Pulmonary artery endothelial cell (primary cell): Measurements from ENCODE around the gene EIF2B4. TPM values are rescaled to one million over a fixed set of nuclear protein-coding genes. Genes with fewer than 3 reads are reported as not detected.
"Not testable (repeated sequence)": the region's sequence is repeated elsewhere in the genome, so short reads cannot be mapped to it uniquely, and the experiment has no call there.

Experiments used
- DNase-seq: peaks from one replicate; pipeline ENCODE4 v3.0.0-alpha.2; 2011; ENCODE audit warnings: low read depth, low spot score
- total RNA-seq: library from RNA; depleted of rRNA; stranded (reverse); fragments of >200 nt; gene quantifications from 2 replicates; pipeline ENCODE4 v1.2.3, GENCODE V29; 2014

The EIF2B4 gene
- total RNA-seq, 1 donor from 2014 or later, result 36.6 TPM

DNA sequence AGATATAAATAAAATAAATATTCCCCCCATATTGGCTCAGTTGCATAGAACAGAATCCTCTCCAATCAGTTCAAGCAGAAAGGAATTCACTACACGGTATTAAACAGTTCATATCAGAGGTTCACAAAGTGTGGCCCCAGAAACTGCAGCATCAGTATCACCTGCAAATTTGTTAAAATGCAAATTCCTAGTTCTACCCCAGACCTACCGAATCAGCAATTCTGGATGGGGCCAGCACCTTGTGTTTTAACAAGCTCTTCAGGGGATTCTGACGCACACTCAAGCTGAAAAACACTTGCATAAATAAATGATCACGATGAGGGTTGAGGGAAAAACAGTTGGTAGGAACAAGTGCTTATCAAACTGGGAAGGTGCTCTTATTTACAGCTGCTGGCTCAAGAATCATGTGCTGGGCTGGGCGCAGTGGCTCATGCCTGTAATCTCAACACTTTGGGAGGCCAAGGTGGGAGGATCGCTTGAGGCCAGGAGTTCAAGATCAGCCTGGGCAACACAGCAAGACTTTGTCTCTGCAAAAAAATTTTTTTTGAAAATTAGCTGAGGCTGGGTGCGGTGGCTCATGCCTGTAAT is 19.9 kb downstream of the EIF2B4 start:
- DNase-seq, result no peak

DNA sequence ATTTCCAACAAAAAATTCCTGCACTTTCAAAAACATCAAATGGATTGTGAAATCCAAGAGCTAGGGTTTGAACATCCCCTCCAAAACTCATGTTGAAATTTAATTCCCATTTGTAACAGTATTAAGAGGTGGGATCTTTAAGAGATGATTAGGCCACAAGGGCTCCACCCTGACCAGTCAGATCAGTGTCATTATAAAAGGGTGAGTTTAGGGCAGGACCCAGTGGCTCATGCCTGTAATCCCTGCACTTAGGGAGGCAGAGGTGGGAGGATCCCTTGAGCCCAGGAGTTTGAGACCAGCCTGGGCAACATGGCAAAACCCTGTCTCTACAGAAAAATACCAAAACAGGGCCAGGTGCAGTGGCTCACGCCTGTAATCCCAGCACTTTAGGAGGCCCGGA is 22.5 kb downstream of the EIF2B4 start:
- DNase-seq, result no peak

GRCh38 chr2:27336173-27336572 is 34.0 kb downstream of the EIF2B4 start:
- no peak for DNase-seq

GRCh38 chr2:27335311-27335710 is 34.8 kb downstream of the EIF2B4 start:
- DNase-seq, result no peak

GRCh38 chr2:27324720-27325119 is 45.4 kb downstream of the EIF2B4 start:
- DNase-seq, result no peak

DNA sequence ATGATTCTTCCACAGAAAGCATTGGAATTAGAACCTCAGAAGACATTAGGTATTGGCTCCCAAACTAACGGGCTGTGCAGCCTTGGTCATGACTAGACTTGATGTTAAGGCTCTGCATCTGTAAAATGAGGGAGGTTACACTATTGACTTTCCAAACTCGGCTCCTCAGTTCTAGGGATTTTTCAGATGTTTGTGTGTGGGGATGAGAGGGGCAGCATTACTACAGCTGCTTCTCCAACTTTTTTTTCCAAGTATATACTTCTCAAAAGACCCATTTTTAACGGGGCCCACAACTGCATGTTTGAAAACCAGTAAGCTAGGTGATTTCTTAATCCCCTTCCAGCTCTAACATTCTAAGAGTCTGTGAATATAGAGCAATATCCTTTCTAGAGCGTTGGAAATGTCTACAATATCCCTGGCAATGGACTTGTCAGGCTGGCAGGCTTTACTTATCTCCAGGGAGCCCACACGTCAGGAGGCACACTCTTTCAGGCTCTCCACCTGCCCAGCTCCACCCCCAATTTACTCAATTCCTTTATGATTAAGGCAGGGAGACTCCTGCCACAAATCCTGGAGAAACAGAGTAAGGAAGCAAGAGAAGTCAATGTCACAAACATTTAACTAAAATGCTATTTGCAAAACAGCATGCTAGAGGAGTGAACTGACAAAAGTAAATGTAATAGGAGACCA is 46.4 kb downstream of the EIF2B4 start:
- no peak for DNase-seq

- peak; percentile 69 for DNase-seq
Observed at GRCh38 chr2:27322766-27323595, 47.2 kb downstream of the EIF2B4 start, which contains the start of gene MPV17. MPV17 (minus strand) TSS chr2:27323097; CDS start chr2:27322517, 580 bp downstream.

DNA sequence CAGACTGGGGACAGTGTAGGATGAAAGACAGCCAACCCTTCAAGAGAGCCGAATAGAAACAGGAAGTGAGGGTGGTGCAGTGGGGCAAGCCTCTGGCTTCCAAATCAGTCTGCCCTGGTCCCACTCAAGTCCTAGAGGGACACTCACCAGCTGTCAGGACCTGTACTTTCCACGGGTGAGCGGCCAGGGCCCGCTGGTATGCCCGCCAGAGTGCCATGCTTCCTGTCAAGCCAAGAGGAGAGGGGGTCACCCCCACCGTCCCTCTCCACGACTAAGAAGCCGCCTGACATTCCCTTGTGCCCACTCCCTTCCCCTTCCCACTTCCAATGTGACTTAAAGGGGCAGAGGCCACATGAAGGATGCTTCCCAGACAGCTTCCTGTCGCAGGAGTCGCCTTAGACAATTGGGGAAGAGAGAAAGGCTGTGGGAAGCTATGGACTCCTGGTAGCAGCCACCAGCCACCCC is 47.8 kb downstream of the EIF2B4 start:
- DNase-seq, result no peak

GRCh38 chr2:27320958-27321543 is 49.1 kb downstream of the EIF2B4 start:
- DNase-seq, result peak; percentile 81

DNA sequence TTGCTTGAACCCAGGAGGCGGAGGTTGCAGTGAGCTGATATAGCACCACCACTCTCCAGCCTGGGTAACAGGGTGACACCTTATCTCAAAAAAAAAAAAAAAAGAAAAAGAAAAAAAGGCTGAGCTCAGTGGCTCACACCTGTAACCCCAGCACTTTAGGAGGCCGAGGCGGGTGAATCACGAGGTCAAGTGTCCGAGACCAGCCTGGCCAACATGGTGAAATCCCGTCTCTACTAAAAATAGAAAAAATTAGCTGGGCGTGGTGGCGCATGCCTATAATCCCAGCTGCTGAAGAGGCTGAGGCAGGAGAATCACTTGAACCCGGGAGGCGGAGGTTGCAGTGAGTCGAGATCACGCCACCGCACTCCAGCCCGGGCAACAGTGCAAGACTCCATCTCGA is 50.3 kb downstream of the EIF2B4 start:
- not testable (repeated sequence) for DNase-seq

DNA sequence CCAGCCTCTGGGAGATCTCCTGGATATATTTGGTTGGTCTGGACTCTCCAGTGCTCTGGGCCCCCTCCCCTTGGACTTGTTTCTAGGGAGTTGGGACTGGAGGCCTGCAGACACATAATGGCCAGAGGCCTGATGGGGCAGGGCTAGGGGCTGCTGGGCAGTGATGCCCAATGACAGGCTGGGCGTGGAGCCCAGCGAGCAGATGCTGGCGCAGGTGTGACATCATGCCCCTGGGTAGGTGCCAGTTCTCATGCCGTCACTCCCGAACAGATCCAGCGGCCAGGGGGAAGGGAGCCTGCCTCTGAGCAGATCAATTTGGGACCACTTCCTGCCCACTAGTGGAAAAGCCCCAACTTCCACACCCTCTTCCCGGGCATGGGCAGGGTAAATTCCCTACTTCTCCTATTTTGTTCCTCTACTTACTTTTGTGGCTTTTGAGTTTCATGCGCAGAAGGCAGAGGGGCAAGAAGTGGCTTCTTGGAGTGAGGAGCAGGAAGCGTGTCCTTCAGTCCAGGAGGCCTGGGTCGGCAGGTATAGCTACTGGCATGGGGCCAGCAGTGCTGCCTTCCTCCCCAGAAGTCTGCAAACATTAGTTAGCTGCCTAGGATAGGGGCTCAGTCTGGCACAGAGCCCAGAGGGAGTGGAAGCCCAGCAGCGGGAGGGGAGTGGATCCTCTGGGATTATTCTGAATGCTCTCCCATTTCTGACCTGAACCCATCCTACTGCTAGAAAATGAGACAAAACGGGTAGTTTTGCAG is 53.3 kb downstream of the EIF2B4 start:
- DNase-seq, result no peak

DNA sequence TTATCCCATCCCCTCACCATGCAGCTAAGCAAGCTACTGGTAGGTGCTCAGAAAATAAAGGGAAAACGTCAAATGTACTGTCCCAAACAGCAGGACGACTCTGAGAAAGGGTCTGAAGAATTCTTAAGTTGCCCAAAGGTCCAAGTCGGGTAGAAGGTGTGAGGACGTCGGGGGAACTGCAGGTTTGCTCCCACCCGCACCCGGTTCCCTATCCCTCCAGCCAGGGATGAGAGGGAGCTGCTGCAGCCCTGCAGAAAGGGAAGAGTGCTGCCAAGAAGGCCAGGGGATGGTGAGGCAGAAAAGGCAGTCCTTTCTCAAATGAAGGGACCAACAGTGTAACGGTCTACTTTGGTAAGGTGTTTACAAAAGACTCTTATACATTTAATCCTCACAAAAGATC is 55.0 kb downstream of the EIF2B4 start:
- no peak for DNase-seq

DNA sequence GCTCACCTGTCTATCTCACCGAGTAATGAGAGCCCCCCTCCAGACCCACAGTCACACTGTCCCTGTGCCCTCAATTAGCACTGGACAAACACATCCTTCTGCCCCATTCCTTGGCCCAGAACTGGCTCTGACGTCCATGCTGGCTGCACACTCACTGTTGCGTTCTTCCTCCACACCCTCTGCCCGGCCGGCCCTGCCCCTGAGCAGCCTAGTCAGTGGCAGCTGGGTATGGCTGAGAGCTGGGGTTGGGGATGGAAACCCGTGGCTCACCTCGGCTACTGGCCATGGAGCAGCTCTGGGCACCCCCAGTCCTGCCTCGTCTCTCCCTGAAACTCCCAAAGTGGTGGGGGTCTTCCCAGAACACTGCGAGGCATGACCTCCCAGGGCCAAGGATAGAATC is 55.4 kb downstream of the EIF2B4 start:
- no peak for DNase-seq

Other genes with a start within 250 kb of the EIF2B4 start
- gene ABHD1, start 246.5 kb downstream of the EIF2B4 start, total RNA-seq, result not detected in 2 replicates
- 34.7 and 40.7 TPM in 2 replicates for gene PREB, start 235.7 kb downstream of the EIF2B4 start, total RNA-seq
- gene PRR30, start 230.9 kb downstream of the EIF2B4 start, total RNA-seq, result not detected in 2 replicates
- gene TCF23, start 221.3 kb downstream of the EIF2B4 start, total RNA-seq, result not detected in 2 replicates
- 97.0 and 127 TPM in 2 replicates for gene ATRAID, start 158.3 kb downstream of the EIF2B4 start, total RNA-seq
- gene SLC5A6, start 158.1 kb downstream of the EIF2B4 start, total RNA-seq, result 20.4 and 48.9 TPM in 2 replicates
- 62.4 and 62.8 TPM in 2 replicates for gene CAD, start 153.0 kb downstream of the EIF2B4 start, total RNA-seq
- gene SLC30A3, start 107.3 kb downstream of the EIF2B4 start, total RNA-seq, result 0.11 TPM in 1 of 2 replicates, not detected in the other
- gene DNAJC5G, start 94.9 kb downstream of the EIF2B4 start, total RNA-seq, result not detected in 2 replicates
- not detected in 2 replicates for gene TRIM54, start 87.9 kb downstream of the EIF2B4 start, total RNA-seq
- gene UCN, start 61.9 kb downstream of the EIF2B4 start, total RNA-seq, result 0.20 and 0.39 TPM in 2 replicates
- 38.8 and 43.0 TPM in 2 replicates for gene MPV17, start 47.2 kb downstream of the EIF2B4 start, total RNA-seq
- gene GTF3C2, start 13.6 kb downstream of the EIF2B4 start, total RNA-seq, result 24.5 and 26.9 TPM in 2 replicates
- gene SNX17, start 278 bp upstream of the EIF2B4 start, total RNA-seq, result 142 and 184 TPM in 2 replicates
- gene ZNF513, start 10.4 kb upstream of the EIF2B4 start, total RNA-seq, result 8.9 and 9.5 TPM in 2 replicates
- 174 and 225 TPM in 2 replicates for gene PPM1G, start 39.3 kb upstream of the EIF2B4 start, total RNA-seq
- 122 and 137 TPM in 2 replicates for gene NRBP1, start 58.3 kb upstream of the EIF2B4 start, total RNA-seq
- not detected in 2 replicates for gene KRTCAP3, start 72.0 kb upstream of the EIF2B4 start, total RNA-seq
- gene IFT172, start 119.4 kb upstream of the EIF2B4 start, total RNA-seq, result 27.5 and 30.3 TPM in 2 replicates
- 35.0 and 47.0 TPM in 2 replicates for gene FNDC4, start 124.9 kb upstream of the EIF2B4 start, total RNA-seq
- 7.5 and 7.8 TPM in 2 replicates for gene GCKR, start 126.5 kb upstream of the EIF2B4 start, total RNA-seq
- 26.6 and 36.9 TPM in 2 replicates for gene ZNF512, start 212.7 kb upstream of the EIF2B4 start, total RNA-seq